ENCODE results near the gene RPIA. TPM values are rescaled to one million over a fixed set of nuclear protein-coding genes. Genes with fewer than 3 reads are reported as not detected.

Gene RPIA
- total and polyA plus RNA-seq, 9 of the 15 experiments (the other 6 are each of a cell fraction or from before 2014, with no cell fraction given) = 7.8 to 41.2 (median 25.8) TPM

GRCh38 chr2:88666576-88666975 is 24.9 kb upstream of the RPIA start (continued):
- no peak for TF ChIP-seq FOXA3 (CRISPR knock-in tag; conservative IDR thresholded peaks at IDR 0.05 in 1 of 2, IDR thresholded peaks at IDR 0.05 in 1 of 2)
- no peak for TF ChIP-seq GTF2B (IDR thresholded peaks at IDR 0.05; ENCODE audit: extremely low read depth, insufficient read length)
- TF ChIP-seq VEZF1 (CRISPR knock-in tag; IDR thresholded peaks at IDR 0.05) = no peak
- no peak for TF ChIP-seq ZNF140 (CRISPR knock-in tag; IDR thresholded peaks at IDR 0.05)
- TF ChIP-seq SRSF3 (IDR thresholded peaks at IDR 0.05; ENCODE audit: insufficient read depth, low read length) = no peak
- no peak for TF ChIP-seq ELF4 (CRISPR knock-in tag; IDR thresholded peaks at IDR 0.05)
- no peak for TF ChIP-seq XRCC3 (IDR thresholded peaks at IDR 0.05)
- no peak for TF ChIP-seq TCF15 (CRISPR knock-in tag; IDR thresholded peaks at IDR 0.05)
- no peak for TF ChIP-seq HOXB6 (CRISPR knock-in tag; IDR thresholded peaks at IDR 0.05; ENCODE audit: borderline replicate concordance)
- TF ChIP-seq ZNF695 (CRISPR knock-in tag; IDR thresholded peaks at IDR 0.05) = no peak
- no peak for TF ChIP-seq GABPB1 (CRISPR knock-in tag; IDR thresholded peaks at IDR 0.05)
- no peak for TF ChIP-seq CREB1 (IDR thresholded peaks at IDR 0.05)
- TF ChIP-seq CREB1 (CRISPR knock-in tag; IDR thresholded peaks at IDR 0.05) = no peak
